Measurements from ENCODE around the gene CUL7.

GRCh38 chr6:43012364-43012763 is 41.3 kb downstream of the CUL7 start:
- TF ChIP-seq CTCF (IDR thresholded peaks at IDR 0.05; ENCODE audit: borderline replicate concordance, extremely low read depth, low read length, poor library complexity, severe bottlenecking) (no peak), EZH2 (IDR thresholded peaks at IDR 0.05; ENCODE audit: borderline replicate concordance, low read depth, low read length, severe bottlenecking) (no peak)
